CD1c-positive myeloid dendritic cell (primary cell): ENCODE measurements around the gene CCDC33.

Experiments
- DNase-seq: peaks from one replicate; pipeline ENCODE4 v3.0.0-alpha.2; 2016; ENCODE audit errors: extremely low spot score

Gene CCDC33

DNA sequence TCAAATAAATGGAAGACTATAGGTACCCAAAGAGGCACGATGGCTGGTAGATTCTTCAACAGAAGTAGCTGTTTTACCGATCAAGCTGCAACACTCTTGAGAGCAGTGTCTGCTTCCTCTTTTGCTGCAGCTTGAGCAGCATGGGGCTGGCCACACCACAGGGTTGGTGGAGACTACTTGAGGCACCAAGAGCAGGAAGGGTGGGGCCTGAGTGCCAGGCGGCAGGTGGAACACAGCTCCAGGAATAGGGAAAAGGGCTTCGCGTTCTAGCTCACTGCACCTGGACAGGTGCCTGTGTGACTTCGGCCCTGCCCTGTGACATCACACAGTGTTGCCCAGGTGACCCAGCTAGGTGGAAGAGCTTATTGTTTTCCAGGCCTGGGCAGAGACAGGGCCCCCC lies at the start of gene CCDC33:
CCDC33 (plus strand) TSS at position 365 of the 400 bp plus-strand sequence. CDS start 394 bp downstream, outside the sequence.
- DNase-seq: peak; percentile 13

DNA sequence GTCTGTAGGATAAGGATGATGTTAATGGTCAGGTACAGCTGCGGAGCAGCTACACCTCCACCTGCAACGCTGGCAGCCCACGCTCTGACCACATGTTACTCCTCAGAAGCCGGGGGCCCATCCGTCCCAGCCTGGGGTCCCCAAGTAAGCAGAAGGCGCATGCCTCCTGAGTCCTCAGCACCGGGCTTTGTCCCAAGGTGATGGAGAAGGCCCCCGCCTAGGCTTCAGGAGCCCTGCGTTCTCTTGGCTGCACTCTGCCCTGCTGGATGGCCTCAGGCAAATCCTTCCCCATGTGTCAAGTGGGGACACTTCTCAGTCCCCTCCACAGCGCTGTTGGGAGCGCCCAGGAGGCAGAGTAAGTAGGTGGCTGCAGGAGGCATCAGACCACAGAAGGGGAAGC lies 47.9 kb upstream of the CCDC33 start:
- DNase-seq: no peak

DNA sequence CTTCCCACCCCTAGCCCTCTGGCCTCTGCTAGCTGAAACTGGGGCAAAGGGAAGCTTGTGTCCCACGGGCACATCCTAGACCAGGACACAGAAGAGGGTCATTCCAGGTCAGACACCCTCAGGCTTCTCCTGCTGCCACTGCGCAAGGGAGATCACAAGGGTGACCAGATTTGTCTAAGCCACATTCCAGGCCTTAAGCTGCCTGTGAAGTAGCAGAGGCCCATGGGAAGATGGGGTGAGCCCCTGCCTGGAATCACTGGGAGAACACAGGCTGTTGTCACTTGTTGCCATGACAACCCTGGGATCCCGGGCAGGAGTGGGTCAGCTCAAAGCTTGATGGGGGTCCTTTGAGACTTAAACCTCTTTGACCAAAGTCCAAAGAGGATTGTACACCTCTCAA lies 44.3 kb upstream of the CCDC33 start:
- no peak for DNase-seq

DNA sequence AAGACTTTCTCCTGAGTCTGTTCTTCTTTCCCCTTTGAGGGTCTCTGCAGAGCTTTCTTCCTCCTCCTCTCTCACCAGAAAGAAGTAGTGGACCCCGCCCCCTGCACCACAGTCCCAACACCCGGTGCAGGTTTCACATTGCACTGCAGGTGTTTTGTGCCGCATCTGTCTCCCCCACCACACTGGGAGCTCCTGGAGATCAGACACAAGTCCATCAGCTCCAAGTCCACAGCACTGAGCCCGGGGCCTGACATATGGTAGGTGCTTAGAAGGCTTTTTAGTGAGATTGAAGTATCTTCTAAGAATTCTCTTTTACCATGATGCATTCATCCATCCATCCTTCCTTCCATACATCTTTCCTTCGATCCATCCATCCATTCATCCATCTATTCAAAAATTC lies 43.4 kb upstream of the CCDC33 start:
- DNase-seq: no peak

DNA sequence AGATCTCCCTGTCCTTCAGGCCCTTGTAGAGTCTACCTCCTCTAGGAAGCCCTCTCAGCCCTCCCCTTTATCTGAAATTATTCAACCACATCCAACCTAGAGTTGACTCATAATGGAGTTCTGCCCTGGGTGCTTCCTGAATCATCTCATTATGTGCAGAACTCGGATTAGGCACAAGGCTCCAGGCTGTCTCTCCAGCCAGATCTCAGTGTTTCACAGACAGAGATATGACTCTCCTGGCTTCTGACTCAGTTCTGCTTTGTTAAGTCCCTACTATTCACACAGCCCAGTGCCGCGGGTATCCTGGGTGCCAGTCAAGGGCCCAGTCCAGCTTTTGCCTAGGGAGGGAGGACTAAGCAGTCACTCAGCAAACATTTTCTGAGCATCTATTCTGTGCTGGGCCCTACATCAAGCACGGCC lies 42.8 kb upstream of the CCDC33 start:
- DNase-seq: peak; percentile 35

DNA sequence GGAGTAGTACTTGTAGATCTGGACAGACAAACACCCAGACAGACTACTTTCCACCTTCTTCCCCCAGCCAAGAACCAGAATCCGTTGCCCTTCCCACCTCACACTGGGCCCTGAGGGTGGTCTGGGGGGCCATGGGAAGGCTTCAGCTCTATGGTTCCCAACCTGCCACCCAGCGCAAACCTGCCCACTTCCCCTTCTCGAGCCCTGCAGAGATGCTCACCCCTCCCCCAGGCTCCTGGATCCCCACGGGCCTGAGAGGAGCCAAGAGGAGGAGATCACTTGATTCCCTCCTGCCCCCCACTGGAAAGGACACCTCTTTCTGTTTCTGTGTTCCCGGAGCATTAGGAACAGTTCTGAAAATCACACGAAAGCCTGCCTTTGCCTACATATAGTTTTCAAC lies 42.2 kb upstream of the CCDC33 start:
- DNase-seq: no peak

DNA sequence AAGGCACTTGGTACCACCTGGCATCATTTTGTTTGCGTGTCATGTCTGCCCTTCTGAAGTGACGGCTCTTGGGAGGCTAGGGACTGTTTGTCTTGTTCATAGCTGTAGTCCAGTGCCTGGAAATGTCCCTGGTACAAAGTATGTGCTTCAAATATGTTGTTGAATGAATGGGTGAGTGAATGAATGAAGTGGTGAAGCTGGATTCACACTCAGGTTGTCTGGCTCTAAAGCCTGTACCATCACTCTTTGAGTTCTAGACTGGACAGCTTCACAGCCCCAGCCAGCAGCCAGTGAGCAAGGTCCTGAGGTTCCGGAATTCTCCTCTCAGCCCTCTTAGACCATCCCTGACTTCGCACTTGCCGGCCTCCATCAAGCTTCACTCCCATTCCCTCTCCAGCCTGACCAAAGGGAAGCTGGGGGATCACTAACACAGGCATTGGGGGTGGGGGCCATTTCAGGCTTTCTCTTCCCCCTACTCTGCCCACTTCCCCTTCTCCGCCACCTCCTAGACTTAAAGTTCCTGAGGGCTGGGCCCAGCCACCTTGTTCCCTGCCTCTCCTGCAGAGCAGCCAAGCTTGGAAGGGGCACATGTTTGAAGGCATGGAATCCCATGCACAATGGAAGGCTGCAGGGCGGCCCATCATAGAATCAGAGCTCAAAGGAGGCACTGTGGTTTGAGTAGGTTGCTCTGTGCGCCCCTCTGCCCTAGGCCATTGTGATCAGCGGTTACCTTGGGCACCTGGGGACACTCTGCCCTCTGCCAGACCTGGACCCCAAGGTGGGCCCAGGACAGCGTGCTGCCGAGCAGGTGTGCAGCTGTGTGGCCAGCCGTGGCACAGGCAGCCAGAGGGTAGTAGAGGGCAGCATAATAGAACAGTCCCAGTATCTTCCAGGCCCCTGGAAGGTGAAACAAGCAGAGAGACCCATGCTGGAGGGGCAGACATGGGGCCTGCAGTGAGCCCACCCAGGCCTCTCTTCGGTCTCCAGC lies 41.3 kb upstream of the CCDC33 start:
- peak; percentile 13 for DNase-seq

DNA sequence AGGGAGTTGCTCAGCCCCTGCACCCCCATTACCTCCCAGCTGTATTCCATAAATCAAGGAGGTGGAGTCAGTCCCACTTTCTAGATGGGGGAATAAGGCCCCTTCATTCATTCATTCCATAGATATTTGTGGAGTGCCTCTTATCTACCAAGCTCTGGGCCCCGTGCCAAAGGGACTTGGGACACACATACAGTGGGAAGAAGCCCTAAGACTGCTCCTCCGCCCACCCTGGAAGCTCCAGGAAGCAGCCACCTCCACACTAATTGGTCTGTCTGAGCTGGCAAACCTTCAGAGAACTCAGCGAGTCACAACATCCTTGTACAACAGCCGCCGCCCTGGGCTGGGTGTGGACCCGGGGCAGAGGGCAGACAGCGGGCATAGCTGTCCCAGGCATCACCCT lies 40.0 kb upstream of the CCDC33 start:
- peak; percentile 30 for DNase-seq

DNA sequence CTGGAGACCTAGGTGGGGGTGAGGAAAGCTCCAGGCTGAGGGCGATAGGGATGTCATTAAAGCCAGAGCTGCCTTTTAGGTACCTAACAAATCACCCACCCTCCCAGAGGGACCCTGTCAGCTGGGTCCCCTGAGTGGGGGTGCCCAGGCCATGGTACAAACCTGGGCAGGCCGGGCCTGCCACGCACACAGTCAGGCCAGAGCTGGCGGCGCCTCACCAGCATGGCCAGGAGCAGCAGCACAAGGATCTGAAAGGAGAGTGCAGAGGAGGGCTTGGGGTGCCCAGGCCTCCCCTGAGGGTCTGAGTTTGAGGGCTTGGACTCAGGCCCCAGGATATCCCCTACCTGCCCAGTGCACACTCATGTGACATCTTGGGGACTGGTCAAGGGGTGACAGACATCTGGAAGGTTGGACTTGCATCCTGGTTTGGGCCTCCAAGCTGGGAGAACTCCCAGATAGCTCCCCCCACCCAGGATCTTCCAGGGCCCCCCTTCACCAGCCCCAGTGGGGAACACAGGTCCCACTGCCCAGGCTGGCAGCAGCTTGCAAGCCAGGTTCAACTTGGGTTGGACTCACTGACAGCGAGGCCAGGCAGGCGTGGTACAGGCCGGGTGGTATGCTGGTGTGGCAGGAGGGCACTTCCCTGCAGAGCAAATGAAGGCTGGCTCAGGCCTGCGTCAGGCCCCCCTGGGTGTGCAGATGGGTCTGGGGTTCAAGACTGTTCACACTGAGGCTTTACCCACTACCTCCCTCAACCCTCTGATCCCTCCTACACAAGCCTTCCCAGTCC lies 38.8 kb upstream of the CCDC33 start:
- DNase-seq: no peak

DNA sequence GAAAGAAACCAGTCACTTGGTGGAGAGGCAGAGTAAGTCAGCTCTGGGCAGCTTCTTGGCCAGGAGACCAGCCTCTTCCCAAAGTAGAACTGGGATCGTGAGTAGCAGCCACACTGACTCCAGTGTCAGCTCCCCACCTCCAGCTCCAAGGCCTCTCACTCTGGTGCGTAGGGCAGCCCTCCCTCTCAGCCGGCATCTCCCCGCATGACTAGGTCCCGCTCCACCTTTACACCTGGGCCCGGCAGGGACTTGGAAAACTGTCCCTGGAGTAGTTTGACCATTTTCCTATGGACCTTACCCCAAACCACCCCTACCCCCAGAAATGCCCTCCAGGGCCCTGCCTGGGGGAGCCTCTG lies 36.9 kb upstream of the CCDC33 start:
- DNase-seq: no peak

DNA sequence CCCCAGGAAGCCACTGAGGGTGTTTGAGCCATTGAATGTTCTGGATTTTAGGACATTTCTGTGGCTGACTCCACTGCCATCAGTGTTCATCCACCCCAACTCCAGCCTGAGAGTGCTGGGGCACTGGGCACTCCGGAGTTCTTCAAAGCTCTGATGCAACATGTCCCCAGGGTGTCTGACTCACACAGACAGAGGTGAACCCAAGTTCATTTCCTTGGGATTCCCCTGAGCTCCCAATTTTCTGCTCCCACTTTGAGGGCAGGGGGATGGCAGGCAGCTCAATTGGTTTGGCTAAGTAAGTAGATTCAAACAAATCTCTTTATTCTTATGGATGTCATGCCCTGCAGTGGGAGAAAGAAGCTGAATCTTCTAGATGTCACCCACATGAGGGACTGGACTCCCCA lies 35.7 kb upstream of the CCDC33 start:
- DNase-seq: no peak

DNA sequence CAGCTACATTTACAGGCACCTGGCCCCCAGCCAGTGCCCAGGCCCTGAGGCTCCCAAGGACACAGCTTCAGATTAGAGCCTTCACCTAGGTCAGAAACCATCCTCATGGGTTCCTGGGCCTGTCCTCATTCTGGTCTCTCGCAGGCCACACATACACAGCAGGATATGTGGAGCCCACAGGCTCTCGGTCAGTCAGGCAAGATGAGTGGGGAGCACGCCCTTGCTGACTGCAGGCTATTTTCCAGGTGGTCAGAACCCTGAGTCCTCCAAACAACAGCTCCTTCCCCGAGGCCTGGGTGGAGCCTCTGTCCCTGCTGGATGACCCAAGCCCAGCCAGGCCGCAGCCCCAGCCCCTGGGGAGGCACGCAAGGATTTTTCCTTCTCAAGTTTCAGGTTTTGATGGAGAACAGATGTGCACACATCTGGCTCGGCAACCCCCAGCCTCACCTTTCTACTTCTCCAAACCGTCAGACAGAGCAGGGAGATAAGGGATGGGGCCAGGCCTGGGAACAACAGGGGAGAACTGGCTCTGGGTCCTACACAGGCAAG lies 35.2 kb upstream of the CCDC33 start:
- no peak for DNase-seq

DNA sequence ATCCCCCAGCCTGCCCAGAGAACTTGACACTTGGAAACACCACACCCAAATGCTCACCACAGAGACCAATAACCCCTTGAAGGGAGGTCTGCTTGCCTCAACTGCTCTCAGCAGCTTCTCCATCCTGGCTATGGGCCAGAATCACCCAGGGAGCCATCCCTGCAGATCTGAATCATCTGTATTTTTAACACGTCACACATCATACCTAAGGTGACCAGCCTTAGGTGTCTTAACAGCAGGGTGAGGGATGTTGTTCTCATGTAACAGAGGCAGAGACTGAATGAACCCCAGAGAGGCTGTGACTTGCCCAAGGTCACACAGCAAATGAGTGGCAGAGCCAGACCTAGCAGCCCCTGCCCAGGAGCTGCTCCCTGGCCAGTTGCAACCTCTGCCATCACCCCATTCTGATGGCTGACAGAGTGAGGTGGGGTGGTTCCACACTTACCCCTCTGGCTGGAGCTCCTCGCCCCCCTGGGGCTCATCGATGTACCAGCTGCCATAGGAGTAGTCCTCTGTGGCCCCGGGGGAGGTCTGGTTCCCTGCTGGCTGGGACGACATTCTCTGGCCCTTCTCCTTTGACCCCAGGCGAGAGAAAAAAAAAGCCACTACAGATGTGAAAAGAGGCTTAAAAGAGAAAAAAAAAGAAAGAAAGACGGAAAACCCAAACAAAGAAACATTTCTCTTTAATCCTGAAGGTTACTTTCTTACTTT lies 34.3 kb upstream of the CCDC33 start:
- DNase-seq: no peak

DNA sequence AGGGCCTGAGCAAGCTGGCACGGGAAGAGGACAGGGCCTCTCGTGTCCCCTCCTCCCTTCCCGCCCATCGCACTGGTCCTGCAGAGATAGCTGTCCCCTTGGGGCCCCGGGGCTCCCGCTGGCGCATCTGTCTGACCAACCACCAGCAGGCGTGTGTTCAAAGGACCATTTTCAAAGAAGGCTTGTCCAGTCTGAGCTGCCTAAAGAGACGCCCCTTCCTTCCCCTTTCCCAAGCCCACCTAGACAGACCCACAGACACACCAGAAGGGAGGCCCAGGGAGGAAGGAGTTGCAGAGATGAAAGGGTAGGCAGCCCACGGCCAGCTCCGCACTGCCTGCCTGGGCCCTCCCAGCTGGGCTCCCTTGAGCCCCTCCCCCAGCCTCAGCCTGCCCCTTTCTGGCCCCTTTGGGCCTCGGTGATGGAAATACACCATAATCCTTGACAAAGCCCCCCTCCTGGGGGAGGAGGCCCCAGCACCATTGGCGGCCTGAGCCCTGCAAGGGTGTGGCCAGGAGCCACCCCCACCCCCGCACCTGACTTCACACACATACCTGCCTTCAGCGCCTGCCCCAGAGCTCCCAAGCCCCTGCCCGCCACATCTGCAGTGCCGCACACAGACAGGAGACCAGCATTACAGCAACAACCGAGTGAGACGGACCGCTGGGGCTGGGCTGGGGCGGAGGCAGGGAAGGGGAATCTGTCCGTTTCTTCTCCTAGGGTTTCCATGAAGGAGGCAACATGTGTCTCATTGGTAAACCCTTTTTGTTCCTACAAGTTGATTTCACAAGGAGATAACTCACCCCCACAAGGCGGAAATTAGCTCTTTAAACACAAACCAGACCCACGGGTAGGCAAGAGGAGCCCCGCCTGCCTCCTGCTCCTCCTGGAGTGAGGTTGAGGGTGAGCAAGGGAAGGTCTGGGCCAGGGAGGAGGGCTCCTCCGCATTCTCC lies 33.4 kb upstream of the CCDC33 start, which contains the start of gene STRA6:
STRA6 (minus strand) TSS at position 336 of the 950 bp plus-strand sequence. CDS start 520 bp downstream, outside the sequence.
- no peak for DNase-seq

DNA sequence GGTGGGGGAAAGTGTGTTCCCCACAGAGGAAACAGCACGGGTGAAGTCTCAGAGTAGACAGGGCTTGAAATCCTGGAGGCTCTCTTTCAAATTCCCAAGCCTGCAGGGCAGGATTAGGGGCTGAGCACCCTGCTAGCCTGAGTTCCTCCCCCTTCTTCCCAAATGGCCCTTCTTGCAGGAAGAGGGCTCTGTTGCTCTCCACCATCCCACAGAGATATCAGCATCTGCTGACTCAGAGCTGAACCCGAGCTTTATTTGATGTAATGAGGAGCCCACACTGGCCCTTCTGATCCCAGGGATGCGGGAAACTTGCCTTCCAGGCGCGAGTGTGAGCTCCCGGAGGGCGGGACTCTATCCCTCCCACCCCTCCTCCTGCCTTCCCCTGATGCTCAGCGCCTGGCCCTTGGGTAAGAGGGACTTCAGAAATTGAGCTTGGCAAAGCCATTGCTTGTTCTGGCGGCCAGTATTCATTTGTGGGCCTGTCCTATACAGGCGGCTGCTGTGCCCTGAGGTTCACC lies 32.2 kb upstream of the CCDC33 start:
- DNase-seq: no peak

DNA sequence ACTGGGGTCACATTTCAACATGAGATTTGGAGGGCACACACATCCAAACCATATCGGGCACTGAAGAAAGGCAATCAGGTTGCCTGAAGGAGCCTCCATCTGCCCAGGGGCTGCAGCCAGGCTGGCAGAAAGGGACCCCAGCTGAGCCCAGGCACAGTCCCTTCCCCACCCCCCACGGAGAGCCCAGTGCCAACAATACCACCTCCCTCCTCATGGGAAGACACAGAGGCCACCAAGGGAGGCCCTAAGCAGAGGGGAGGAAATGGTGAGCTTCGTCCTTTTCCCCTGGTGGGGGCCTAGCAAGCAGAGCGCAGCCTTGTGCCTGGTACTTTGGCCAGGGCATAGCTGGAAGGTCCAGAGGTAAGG lies 30.6 kb upstream of the CCDC33 start:
- no peak for DNase-seq

DNA sequence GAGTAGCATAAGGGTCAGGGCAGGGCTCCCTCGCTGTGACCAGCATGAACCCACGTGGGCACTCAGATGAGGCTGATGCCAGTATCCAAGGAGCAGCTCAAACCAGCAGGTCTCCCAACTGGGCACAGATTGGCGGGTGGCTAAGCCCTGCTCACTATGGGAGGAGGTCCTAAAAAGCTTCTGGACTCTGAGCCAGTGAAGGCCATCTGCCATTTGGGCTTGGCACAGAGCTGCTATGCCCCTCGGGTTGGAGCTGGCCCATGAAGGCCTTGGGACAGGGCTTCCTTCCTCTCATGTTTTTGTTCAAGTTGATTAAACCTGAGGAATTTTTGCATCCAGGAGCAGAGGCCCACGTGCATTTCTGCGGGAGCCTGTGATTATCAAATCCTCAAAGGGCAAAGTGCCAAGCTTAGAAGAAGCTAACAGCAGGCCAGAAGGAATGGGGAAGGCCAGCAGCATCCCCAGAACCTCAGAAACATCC lies 29.3 kb upstream of the CCDC33 start:
- no peak for DNase-seq

DNA sequence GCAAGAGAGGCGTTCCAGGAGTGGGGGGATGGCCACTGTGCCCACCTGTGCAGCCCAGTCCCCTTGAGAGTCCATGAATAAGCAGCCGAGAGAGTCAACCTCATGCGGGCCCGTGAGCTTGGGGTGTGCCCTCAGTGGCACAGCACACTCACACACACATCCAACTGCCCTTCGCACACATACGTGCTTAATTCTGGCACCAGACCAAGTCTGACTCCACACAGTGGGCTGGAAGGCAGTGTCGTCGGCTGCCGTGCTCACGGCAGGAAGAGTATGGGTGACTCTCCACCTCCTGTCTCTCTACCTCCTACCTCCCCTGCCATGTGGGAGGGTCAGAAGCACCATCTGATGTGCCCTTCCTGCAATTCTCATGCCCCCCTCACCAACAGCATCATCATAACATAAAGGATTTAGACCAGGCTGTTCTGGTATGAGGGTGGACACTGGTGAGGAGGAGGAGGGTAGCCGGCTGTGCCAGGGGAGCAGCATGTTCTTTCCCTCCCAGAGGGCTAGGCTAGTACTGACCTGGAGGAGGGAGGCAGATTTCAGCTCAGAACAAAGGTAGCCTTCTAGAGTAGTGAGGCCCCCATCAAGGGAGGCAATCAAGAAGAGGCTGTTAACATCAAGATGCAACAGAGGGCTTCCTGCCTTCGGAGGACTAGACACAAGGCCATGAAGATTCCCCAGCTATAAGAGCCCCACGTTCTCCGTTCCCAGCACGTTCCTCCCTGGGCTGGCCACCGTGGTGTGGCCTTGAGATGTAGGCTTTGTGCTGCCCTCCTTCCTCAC lies 28.3 kb upstream of the CCDC33 start:
- DNase-seq: no peak

DNA sequence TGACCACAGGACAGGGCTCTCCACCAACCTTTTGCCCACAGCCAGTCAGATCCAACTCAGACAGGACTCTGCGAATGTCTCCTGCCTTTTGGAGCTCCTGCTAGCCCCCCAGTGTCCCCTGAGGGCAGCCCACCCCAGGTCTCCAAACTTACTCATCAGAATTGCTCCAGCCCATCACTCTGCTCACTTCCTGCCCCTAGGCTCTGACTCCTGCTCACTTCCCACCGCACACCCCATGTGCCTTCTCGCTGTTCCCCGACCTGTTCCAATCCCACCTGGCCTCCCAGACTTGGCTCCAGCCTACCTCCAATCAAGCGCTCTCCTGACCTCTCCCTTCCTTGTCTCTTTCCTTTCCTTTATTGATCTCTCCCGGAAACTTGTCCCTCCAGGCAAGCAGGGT lies 27.6 kb upstream of the CCDC33 start:
- no peak for DNase-seq
